GM23248 (cell line): ENCODE measurements around the gene KRT10. TPM values are rescaled to one million over a fixed set of nuclear protein-coding genes. Genes with fewer than 3 reads are reported as not detected.

ENCODE experiments used
- DNase-seq: peaks from one replicate; pipeline ENCODE4 v3.0.0-alpha.2; 2015
- H2AFZ ChIP-seq: fragments of 200-600 bp; sonication (generic); 2 replicates; pipeline ENCODE4 v1.6.1; 2016; ENCODE audit warnings: antibody characterized with exemption
- H3F3A ChIP-seq: fragments of 200-600 bp; sonication (generic); 2 replicates; pipeline ENCODE4 v1.6.1; 2016; ENCODE audit warnings: mild to moderate bottlenecking, antibody characterized with exemption, mixed run types; ENCODE audit not compliant: insufficient read depth
- H3K27ac ChIP-seq: fragments of 200-600 bp; sonication (generic); 2 replicates; pipeline ENCODE4 v1.5.1; 2016; ENCODE audit warnings: mild to moderate bottlenecking
- H3K27me3 ChIP-seq: fragments of 200-600 bp; sonication (generic); replicated peaks from 2 replicates; pipeline ENCODE4 v1.6.1; 2016; ENCODE audit warnings: mild to moderate bottlenecking; ENCODE audit not compliant: insufficient read depth
- H3K36me3 ChIP-seq: fragments of 200-600 bp; sonication (generic); 2 replicates; pipeline ENCODE4 v1.6.1; 2016; ENCODE audit warnings: low read depth, mild to moderate bottlenecking
- H3K4me1 ChIP-seq: fragments of 200-600 bp; sonication (generic); 2 replicates; pipeline ENCODE4 v1.6.1; 2016; ENCODE audit warnings: mild to moderate bottlenecking; ENCODE audit not compliant: insufficient read depth
- H3K4me2 ChIP-seq: fragments of 200-600 bp; sonication (generic); one replicate; pipeline ENCODE4 v1.6.1; 2016; ENCODE audit warnings: mild to moderate bottlenecking; ENCODE audit not compliant: unreplicated experiment
- H3K4me3 ChIP-seq: fragments of 200-600 bp; sonication (generic); 2 replicates; pipeline ENCODE4 v1.5.1; 2016; ENCODE audit warnings: mild to moderate bottlenecking
- H3K79me2 ChIP-seq: fragments of 200-600 bp; sonication (generic); 2 replicates; pipeline ENCODE4 v1.6.1; 2016; ENCODE audit warnings: mild to moderate bottlenecking; ENCODE audit not compliant: insufficient read depth
- H3K9ac ChIP-seq: fragments of 200-600 bp; sonication (generic); 2 replicates; pipeline ENCODE4 v1.6.1; 2016; ENCODE audit warnings: mild to moderate bottlenecking
- H3K9me2 ChIP-seq: fragments of 200-600 bp; sonication (generic); 2 replicates; pipeline ENCODE4 v1.6.1; 2016; ENCODE audit warnings: mixed run types, mild to moderate bottlenecking, moderate library complexity; ENCODE audit not compliant: insufficient read depth
- H3K9me3 ChIP-seq: fragments of 200-600 bp; sonication (generic); one replicate; pipeline ENCODE4 v1.6.1; 2017; ENCODE audit warnings: low read depth
- H4K20me1 ChIP-seq: fragments of 200-600 bp; sonication (generic); 2 replicates; pipeline ENCODE4 v1.6.0; 2016; ENCODE audit not compliant: insufficient read depth
- EZH2 ChIP-seq: fragments of 200-600 bp; sonication (generic); IDR thresholded peaks from 2 replicates; pipeline ENCODE4 v1.6.1; 2018; ENCODE audit warnings: antibody characterized with exemption, mild to moderate bottlenecking; ENCODE audit not compliant: insufficient read depth, poor library complexity, severe bottlenecking
- EZH2phosphoT487 ChIP-seq: fragments of 200-600 bp; sonication (generic); IDR thresholded peaks from 2 replicates; pipeline ENCODE4 v1.6.1; 2018; ENCODE audit warnings: antibody characterized with exemption, moderate library complexity, mild to moderate bottlenecking, low read depth; ENCODE audit not compliant: insufficient read depth
- WGBS, 2 experiments: methylation state at CpG; one replicate each; pipeline ENCODE4 v1.1.6; 2015 to 2017; ENCODE audit warnings: low lambda C conversion rate in 2 of 2, low coverage in 1 of 2; ENCODE audit errors: missing lambda C conversion rate in 2 of 2; 5-methylcytosine and 5-hydroxymethylcytosine counted together
- in situ Hi-C: fragments of 300-500 bp; cut with MboI; formaldehyde crosslinking; loops from 2 replicates; pipeline ENCODE4 v1.15.0; 2020
- polyA plus RNA-seq: library from polyadenylated mRNA; unstranded; fragments of >200 nt; fragmentation: Nextera tagmentation; extraction: Ambion mirVana; gene quantifications from 2 replicates; pipeline ENCODE4 v1.2.1, GENCODE V29; 2016
- total RNA-seq: library from RNA; depleted of rRNA; stranded (reverse); fragments of >200 nt; shearing (Covaris generic); gene quantifications from 2 replicates; pipeline ENCODE4 v1.2.3, GENCODE V29; 2014

Gene KRT10
- total and polyA plus RNA-seq, 2 experiments from 2014 or later: 23.3 to 145 TPM

- Histone ChIP-seq H4K20me1 (no peaks in the 10 kb centered on the region), H3F3A (peaks cover 18% of the 10 kb centered on the region), H3K4me1 (peaks cover 26% of the 10 kb centered on the region), H2AFZ (peak overlapping the region; percentile 25; the same call in 1 of the 2 replicates), H3K9me3 (no peaks in the 10 kb centered on the region), H3K36me3 (no peaks in the 10 kb centered on the region), H3K27ac (peak overlapping the region; percentile 43), H3K4me3 (no peak overlapping the region), H3K4me2 (peak overlapping the region; percentile 55), H3K9ac (peak overlapping the region; percentile 29; the same call in 1 of the 2 replicates), H3K9me2 (no peaks in the 10 kb centered on the region), H3K79me2 (no peaks in the 10 kb centered on the region), H3K27me3 (no peaks in the 10 kb centered on the region)
- DNase-seq: peak; percentile 67
- in situ Hi-C loops: no loop called here
- 27 to 32% methylated on average over 5 of the region's 5 CpGs for WGBS, 2 experiments
- TF ChIP-seq EZH2 (no peak), EZH2phosphoT487 (no peak)
Measured at GRCh38 chr17:40857535-40857934, 35.1 kb upstream of the KRT10 start.

- H3K9ac ChIP-seq: no peak overlapping the region
- no peaks in the 10 kb centered on the region for H3K9me3 ChIP-seq
- peak; percentile 94 for DNase-seq
- peak overlapping the region; percentile 60 for H3K4me2 ChIP-seq
- TF ChIP-seq EZH2 (no peak), EZH2phosphoT487 (no peak)
- H3F3A ChIP-seq: peaks cover 18% of the 10 kb centered on the region
- H2AFZ ChIP-seq: 0 out of 2 replicates have a peak overlapping the region, but pooled peaks have one; percentile 14
- in situ Hi-C loops: no loop called here
- H3K27ac ChIP-seq: peak overlapping the region; percentile 32
- H4K20me1 ChIP-seq: no peaks in the 10 kb centered on the region
- H3K4me1 ChIP-seq: peaks cover 36% of the 10 kb centered on the region
- H3K36me3 ChIP-seq: no peaks in the 10 kb centered on the region
- WGBS, 2 experiments: 3 to 5% methylated on average over 6 of the region's 6 CpGs
- H3K79me2 ChIP-seq: no peaks in the 10 kb centered on the region
- no peaks in the 10 kb centered on the region for H3K9me2 ChIP-seq
- no peak overlapping the region for H3K4me3 ChIP-seq
- no peaks in the 10 kb centered on the region for H3K27me3 ChIP-seq
Measured at GRCh38 chr17:40854175-40854814, 31.9 kb upstream of the KRT10 start.

- no peak overlapping the region for H3K27ac ChIP-seq
- 84 to 89% methylated on average over 1 of the region's 1 CpG for WGBS, 2 experiments
Measured at GRCh38 chr17:40852364-40852763, 29.9 kb upstream of the KRT10 start.

GRCh38 chr17:40850293-40850972, 28.0 kb upstream of the KRT10 start:
- in situ Hi-C loops: no loop called here
- H3K27ac ChIP-seq: no peak overlapping the region
- no peak overlapping the region for H3K9ac ChIP-seq
- no peaks in the 10 kb centered on the region for H3K27me3 ChIP-seq
- H4K20me1 ChIP-seq: no peaks in the 10 kb centered on the region
- H3K9me2 ChIP-seq: no peaks in the 10 kb centered on the region
- H3K4me1 ChIP-seq: peaks cover 26% of the 10 kb centered on the region
- H3K36me3 ChIP-seq: no peaks in the 10 kb centered on the region
- peak; percentile 27 for DNase-seq
- no peak overlapping the region for H2AFZ ChIP-seq
- H3K4me3 ChIP-seq: no peak overlapping the region
- WGBS, 2 experiments: 76 to 90% methylated on average over 3 of the region's 3 CpGs
- no peak overlapping the region for H3K4me2 ChIP-seq
- H3K79me2 ChIP-seq: no peaks in the 10 kb centered on the region
- H3F3A ChIP-seq: peaks cover 9% of the 10 kb centered on the region
- TF ChIP-seq EZH2phosphoT487: no peak
- TF ChIP-seq EZH2: no peak
- H3K9me3 ChIP-seq: no peaks in the 10 kb centered on the region

More at GRCh38 chr17:40852364-40852763, 29.9 kb upstream of the KRT10 start:
- Histone ChIP-seq H3K9ac (no peak overlapping the region), H3K27me3 (no peaks in the 10 kb centered on the region), H2AFZ (no peak overlapping the region), H3K4me1 (peaks cover 30% of the 10 kb centered on the region), H3F3A (peaks cover 12% of the 10 kb centered on the region), H3K9me2 (no peaks in the 10 kb centered on the region), H3K4me3 (no peak overlapping the region), H3K79me2 (no peaks in the 10 kb centered on the region), H3K9me3 (no peaks in the 10 kb centered on the region), H4K20me1 (no peaks in the 10 kb centered on the region), H3K36me3 (no peaks in the 10 kb centered on the region), H3K4me2 (no peak overlapping the region)
- in situ Hi-C loops: no loop called here
- no peak for DNase-seq
- TF ChIP-seq EZH2 (no peak), EZH2phosphoT487 (no peak)
